Skeletal muscle cell (primary cell): ENCODE results near the gene PLA2G4C.

ENCODE experiments used
- DNase-seq: peaks from one replicate; pipeline ENCODE4 v3.0.0-alpha.2; 2010; ENCODE audit warnings: low read depth
- H3K4me3 ChIP-seq: 2 replicates; pipeline ENCODE4 v1.5.1; 2011; ENCODE audit warnings: low read depth, mild to moderate bottlenecking, control low read depth, low read length, moderate library complexity

The PLA2G4C gene

DNA sequence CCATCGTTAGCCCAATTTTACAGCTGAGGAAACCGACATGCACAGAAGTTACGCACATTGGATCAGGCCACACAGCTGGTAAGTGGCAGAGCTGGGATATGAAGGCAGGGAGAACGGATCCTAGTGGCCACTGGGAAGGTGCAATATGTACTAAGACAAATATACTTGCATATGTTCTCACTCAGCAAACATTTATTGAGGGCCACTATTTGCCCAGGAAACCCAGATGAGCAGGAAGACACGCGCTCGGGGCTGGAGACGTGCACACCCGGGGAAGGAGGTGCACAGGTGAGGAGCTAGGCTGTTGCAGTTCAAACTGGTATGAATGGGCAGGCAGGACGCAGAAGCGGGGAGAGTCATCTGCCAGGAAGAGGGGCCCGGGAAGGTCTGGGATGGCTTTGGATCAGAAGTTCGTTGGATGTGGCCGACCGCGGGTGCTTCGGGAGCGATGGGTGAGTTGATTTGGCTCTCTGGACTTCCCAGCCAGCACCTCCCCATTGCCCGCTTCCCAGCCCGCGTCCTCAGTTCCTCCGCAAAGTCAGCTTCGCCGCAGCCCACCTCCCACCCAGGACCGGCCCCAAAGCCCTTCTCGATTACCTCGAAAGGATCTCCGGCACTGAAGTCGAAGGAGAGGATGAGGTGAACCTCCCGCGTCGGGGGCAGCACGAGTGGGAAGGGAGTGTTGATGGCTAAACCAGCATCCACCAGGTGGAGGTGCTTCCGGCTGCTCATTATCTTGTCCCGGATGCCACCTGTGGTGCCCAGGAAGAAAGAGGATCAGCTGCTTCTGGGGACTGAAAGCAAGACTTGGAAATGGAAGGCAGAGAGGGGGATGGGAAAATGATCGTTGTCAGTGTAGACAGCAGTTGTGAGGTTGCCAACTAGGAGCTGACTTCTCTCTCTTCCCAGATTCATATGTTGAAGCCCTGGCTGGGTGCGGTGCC lies 48.9 kb downstream of the PLA2G4C start:
- DNase-seq = no peak
- no peak overlapping the region for H3K4me3 ChIP-seq

DNA sequence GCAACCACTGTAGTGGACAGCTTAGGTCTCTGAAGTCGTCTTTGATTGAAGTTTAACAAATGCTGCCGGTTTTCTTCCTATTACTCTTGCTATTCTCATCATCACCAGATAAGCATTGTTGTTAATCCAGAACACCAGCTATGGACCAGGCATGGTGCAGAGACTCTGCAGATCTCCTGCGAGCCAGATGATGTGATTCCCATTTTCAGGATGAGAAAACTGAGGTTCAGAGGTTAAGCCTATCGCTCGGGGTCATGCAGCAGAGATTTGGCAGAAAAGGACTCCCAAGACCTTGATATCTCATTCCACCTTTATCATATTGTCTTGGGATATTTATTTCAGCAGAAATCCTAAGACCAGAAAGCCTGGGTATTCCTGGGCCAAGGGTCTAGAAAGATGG lies 50.2 kb downstream of the PLA2G4C start:
- H3K4me3 ChIP-seq = no peak overlapping the region
- no peak for DNase-seq

DNA sequence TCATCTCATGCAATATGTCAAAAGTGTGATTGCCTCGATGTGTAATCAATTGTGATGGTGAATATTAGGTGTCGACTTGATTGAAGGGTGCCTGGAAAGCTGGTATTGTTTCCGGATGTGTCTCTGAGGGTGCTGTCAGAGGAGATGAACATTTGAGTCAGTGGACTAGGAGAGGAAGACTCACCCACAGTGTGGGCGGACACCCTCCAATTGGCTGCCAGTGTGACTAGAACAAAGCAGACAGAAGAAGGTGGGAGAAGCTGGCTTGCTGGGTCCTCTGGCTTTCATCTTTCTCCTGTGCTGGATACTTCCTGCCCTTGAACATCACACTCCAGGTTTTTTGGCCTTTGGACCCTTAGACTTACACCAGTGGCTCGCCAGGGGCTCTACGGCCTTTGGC lies 51.3 kb downstream of the PLA2G4C start:
- DNase-seq = no peak
- no peak overlapping the region for H3K4me3 ChIP-seq

DNA sequence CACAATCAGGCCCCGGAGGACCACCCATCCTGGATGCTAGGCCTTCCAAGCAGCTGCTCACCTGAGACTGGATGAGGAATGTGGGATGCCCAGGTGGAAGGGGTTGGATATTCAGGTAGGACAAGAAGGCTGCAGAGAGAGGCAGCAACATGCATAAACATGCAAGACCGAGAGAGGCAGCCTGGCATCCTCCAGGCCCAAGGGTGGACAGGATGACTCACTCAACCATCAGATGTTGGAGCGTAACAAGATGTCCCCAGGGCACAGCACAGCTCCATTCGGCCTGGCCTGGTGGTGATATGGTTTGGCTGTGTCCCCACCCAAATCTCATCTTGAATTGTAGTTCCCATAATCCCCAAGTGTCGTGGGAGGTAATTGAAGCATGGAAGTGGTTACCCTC lies 56.8 kb downstream of the PLA2G4C start:
- DNase-seq = no peak
- no peak overlapping the region for H3K4me3 ChIP-seq

DNA sequence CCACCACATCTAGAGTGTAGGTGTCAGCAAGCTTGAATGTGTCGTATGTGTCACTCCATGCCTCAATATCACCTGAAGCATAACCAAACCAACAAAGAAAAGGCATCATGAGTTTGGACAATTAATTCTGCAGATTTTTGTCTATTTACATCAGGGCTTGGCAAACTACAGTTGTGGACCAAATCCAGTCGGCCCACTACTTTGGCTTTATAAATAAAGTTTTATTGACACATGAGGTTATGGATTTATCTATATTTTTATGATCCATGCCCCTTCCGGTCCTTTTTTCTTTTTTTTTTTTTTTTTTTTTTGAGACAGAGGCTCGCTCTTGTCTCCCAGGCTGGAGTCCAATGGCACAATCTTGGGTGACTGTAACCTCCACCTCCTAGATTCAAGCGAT lies 57.5 kb downstream of the PLA2G4C start:
- H3K4me3 ChIP-seq = no peak overlapping the region
- no peak for DNase-seq

DNA sequence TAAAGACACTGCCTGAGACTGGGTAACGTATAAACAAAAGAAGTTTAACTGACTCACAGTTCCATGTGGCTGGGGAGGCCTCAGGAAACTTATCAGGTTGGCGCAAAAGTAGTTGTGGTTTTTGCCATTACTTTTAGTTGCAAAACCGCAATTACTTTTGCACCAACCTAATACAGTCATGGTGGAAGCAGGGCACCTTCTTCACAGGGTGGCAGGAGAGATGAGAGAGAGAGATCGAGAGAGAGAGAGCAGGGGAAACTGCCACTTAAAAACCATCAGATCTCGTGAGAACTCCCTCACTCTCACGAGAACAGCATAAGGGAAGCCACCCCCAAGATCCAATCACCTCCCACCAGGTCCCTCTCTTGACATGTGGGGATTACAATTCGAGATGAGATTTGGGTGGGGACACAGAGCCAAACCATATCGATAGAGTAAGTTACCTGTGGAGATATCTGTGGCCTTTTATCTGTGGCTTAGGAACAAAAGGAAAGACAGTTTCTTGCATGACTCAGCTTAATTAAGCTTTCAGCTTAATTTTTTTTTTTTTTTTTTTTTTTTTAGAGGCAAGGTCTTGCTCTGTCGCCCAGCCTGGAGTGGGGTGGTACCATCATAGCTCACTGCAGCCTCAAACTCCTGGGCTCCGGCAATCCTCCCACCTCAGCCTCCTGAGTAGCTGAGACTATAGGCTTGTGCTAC lies 59.1 kb downstream of the PLA2G4C start:
- no peak for DNase-seq
- no peak overlapping the region for H3K4me3 ChIP-seq

DNA sequence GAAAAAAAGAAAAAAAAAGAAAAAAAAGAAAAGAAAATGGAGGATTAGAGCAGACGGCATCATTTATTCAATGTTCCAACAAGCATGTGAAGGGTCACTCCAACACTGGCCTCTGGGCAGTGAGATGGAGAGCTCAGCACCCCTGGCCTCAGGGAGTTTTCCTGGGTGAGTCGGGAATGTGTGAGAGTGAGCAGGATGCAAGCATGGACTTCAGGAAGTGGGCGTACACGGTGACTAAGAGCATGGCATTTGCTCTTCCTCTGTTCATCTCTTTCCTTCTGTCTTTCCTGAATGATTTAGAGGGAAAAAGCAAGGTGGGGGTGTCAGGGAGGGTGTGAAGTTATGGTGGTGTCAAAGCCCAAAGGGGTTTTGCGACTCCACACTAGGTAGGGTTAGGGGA lies 66.1 kb downstream of the PLA2G4C start:
- DNase-seq = no peak
- no peak overlapping the region for H3K4me3 ChIP-seq

DNA sequence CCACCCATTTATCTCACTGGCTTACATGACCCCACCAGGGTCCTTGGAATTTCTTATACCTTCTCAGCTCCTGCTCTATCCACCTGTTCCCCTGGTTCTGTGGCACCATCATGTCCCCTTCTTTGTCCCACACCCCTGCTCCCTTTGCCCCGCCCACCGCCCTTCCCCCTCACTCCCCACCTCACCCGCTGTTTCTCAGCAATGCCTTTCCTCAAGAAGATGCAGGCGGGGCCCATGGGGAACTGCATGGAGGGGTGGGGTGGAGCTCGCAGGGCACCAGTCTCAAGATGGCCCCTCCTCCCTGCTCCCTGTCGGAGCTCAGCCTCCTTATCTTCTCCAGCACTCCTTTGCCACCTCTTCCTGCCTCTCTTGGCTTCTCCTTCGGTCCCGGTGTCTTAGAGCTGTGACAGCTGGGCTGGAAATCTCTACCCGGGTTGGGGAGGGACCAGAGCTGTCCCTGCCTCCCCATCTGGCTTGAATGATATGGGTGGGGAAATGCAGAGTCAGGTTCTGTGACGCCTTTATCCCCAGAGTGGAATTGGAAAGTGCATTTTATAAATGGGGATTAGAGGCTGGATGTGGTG lies 66.8 kb downstream of the PLA2G4C start, which contains the start of gene CABP5:
Gene CABP5, minus strand, starts transcription at position 405 of the 584 bp plus-strand sequence. Its CDS starts 157 bp downstream, at position 248.
- H3K4me3 ChIP-seq = no peak within 1 kb of the TSS
- no peak for DNase-seq

DNA sequence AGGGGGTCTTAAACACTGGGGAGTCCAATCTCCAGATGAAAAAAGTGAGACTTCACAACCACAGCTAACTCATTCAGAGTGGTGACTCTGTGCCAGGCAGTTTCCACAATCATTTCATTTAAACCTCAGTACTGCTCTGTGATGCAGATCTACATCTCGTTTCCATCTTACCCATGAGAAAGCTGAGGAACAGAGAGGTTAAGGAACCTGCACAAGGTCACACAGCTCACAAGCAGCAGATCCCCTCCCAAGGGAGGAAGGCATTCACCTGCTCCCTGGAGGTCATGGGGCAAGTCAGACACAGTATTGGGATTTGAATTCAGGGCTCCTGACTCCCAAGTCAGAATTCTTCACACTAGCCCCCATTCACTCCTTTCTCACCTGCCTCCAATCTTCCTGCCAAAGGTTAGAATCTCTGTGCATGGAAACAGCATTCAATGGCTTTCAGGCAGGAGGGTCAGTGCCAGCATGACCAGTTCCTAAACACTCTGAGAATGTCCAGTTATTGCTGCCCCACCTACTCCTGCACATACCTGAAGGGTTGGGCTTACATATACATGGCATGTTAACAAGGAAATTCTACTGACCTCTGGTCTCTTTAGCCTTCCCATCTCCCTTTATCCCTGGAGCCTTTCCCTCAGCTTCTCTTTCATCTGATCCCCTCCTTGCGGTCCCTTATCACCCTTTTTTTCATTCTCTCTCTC lies 68.6 kb downstream of the PLA2G4C start:
- no peak overlapping the region for H3K4me3 ChIP-seq
- DNase-seq = no peak

DNA sequence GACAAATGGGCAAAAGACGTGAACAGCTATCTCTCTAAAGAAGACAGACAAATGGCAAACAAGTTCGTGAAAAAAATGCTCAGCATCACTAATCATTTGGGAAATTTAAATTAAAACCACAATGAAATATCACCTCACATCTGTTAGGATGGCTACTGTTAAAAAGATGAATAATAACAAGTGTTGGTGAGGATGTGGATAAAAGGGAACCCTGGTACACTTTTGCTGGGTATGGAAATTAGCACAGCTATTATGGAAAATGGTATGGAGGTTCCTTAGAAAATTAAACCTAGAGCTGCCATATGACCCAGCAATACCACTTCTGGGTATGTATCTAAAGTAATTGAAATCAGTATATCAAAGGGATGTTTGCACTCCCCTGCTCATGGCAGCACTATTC lies 73.9 kb downstream of the PLA2G4C start:
- no peak for DNase-seq
- H3K4me3 ChIP-seq = no peak overlapping the region

DNA sequence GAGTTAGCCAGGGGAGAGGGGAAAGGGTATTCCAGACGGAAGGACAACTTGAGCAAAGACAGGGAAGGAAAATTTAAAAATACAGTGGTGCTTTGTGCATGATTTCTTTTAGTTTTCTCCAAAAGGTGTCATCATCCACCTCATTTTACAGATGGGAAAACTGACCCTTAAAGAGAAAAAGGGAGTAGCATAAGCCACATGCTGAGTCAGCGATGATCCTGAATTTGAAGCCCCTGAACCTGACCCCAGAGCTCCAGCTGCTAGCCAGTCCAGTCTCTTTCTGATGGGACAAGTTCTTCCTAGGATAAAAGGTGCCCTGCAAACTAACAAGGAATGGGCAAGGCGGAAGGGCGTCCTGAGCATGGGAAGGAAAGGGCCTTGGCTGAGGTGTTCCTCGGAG lies 77.0 kb downstream of the PLA2G4C start:
- no peak for DNase-seq

DNA sequence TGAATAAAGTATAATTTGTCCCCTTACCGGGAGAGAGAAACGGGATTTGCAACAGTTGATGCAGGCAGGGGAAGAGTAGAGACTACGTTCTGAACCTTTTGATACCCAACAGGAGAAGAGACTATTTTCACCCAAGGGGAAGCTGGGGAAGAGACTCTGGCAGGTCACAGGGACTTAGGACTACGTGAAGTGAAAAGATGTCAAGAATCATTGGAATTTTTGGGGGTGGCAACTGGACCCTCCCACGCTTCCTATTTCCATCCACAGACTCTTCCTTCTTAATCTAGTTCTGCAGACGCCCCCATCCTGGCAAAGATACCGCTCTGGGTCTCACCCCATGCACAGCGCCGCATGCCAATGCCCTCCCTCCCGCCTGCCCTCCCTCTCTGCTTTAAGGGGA lies 80.5 kb downstream of the PLA2G4C start:
- DNase-seq = no peak

More for the DNA sequence above, 77.0 kb downstream of the PLA2G4C start:
- H3K4me3 ChIP-seq = no peak overlapping the region

DNA sequence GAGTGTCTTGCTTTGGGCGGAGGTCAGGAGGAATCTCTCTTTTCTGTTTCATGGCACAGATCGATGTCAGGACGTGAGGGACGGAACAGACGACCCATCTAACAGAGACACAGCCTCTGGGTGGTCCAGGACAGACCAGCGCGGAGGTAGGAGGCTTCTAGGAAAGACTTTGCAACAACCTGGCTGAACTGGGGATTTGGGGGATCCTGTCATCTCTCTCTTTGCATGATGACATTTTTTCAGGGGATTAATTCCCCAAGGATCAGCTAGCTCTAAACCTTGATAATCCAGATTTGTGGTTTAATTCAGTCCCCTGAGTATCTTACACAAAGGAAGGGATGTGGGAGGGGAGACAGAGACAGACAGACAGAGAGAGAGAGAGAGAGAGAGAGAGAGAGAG lies 81.2 kb downstream of the PLA2G4C start:
- no peak overlapping the region for H3K4me3 ChIP-seq
- DNase-seq = no peak

More for the DNA sequence above, 80.5 kb downstream of the PLA2G4C start:
- no peak overlapping the region for H3K4me3 ChIP-seq

DNA sequence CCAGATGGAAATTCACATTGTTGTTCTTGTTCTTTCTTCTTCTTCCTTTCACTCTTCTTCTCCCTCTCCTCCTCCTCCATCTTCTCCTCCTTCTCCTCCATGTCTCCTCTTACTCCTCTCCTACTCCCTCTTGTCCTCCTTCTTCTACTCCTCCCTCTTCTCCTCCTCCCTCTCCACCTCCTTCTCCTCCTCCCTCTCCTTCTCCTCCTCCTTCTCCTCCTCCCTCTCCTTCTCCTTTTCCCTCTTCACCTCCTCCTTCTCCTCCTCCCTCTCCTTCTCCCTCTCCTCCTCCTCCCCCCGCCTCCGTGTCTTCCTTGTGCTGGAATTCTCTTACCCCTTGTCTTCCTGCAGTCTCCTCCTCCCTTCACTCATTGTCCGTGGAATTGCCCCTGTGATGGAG lies 85.1 kb downstream of the PLA2G4C start:
- H3K4me3 ChIP-seq = no peak overlapping the region
- no peak for DNase-seq

DNA sequence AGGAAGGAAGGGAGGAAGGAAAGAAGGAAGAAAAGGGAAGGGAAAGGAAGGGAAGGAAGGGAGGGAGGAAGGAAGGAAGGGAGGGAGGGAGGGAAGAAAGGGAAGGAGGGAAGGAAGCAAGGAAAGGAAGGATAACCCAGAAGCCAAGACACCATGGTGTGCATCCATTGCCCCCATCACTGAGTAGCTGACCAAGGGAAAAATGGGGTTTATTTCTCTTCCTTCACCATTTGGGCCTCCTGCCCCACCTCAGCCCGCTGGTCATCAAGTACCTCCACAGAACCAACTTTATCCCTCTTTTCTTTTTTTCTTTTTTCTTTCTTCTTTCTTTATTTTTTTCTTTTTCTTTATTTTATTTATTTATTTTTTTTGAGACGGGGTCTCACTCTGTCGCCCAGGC lies 87.1 kb downstream of the PLA2G4C start:
- no peak for DNase-seq

DNA sequence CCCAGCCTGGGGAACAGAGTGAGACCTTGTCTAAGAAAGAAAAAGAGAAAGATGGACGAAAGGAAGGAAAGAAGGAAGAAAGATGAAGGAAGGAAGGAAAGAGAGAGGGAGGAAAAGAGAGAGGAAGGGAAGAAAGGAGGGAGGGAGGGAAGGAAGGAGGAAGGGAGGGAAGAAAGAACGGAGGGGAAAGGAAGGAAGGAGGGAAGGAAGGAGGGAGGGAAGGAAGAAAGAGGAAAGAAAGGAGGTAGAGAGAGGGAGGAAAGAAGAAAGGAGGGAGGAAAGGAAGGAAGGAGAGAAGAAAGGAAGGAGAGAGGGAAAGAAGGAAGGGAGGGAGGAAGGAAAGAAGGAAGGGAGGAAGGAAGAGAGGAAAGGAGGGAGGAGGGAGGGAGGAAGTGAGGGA lies 87.6 kb downstream of the PLA2G4C start:
- no peak overlapping the region for H3K4me3 ChIP-seq
- DNase-seq = no peak

More for the DNA sequence above, 87.1 kb downstream of the PLA2G4C start:
- no peak overlapping the region for H3K4me3 ChIP-seq

DNA sequence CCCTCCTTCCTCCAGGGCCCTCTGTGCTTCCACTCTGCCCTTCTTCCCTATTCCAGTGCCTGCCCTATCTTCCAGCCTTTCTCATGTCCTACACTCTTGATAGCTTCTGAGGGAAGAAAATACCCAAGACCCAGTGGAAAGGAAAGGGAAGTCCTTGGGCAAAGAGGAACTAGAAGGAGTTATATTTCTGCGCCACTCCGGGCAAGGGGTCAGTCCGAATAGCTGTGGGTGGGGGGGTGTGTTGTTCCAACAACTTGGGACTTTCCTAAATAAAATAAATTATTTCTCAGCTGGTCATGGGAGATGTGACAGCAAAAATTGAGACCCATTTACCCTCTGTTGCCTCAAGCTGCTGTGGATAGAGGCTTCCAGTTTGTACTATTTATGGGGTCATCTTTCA lies 89.9 kb downstream of the PLA2G4C start:
- no peak for DNase-seq
- H3K4me3 ChIP-seq = no peak overlapping the region

DNA sequence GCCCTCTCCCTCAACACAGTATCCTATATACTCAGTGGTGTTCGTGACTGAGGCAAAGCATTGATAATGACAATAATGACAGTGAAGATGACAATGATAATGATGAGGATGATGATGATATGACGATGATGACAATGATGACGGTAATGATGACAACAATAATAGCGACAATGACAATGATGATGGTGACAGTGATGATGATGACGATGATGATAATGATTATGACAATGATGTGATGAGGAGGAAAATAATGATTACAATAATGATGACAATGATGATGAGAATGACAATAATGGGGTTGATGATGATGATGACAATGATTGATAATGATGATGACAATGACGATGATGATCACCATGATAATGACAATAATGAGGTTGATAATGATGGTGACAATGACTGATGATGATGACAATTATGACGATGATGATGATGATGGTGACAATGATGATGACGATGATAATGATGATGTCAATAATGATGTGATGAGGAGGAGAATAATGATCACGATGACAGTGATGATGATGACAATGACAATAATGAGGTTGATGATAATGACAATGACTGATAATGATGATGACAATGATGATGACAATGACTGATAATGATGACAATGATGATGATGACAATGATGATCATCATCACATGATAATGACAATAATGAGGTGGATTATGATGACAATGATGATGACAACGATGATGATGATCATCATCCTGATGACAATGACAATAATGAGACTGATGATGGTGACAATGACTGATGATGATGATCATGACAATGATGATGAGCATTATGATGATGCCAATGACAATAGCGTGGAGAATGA lies 99.5 kb downstream of the PLA2G4C start:
- H3K4me3 ChIP-seq = no peak overlapping the region
- no peak for DNase-seq

DNA sequence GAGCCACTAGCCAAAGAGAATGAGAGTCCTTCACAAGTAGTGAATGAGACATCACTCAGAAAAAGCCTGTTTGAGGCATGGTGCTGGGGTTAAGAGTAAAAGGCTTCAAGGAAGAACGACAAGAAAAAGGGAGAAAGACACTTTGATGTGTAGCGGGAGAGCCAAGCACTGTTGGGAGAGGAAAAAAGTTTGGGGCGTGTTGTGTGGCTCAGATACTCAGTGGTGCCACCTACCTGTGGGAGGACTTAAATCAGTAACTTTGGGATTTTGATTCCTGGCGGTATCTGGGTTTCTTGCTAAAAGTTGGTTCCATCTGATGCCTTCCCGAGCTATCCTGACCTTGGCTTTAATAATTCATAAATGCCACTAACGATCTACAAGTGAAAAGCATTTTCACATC lies 103.9 kb downstream of the PLA2G4C start:
- H3K4me3 ChIP-seq = no peak overlapping the region
- DNase-seq = no peak
